Subcutaneous preadipocyte (primary cell): Measurements from ENCODE around the gene RSF1. TPM values are rescaled to one million over a fixed set of nuclear protein-coding genes. Genes with fewer than 3 reads are reported as not detected.

ENCODE experiments used
- small RNA-seq: library from RNA; depleted of rRNA; stranded (forward); fragments of <200 nt; gene quantifications from one replicate; pipeline ENCODE3, GENCODE V24; 2012
- total RNA-seq: library from RNA; depleted of rRNA; stranded (reverse); fragments of >200 nt; gene quantifications from 2 replicates; pipeline ENCODE4 v1.2.3, GENCODE V29; 2012

Gene RSF1, protein sequence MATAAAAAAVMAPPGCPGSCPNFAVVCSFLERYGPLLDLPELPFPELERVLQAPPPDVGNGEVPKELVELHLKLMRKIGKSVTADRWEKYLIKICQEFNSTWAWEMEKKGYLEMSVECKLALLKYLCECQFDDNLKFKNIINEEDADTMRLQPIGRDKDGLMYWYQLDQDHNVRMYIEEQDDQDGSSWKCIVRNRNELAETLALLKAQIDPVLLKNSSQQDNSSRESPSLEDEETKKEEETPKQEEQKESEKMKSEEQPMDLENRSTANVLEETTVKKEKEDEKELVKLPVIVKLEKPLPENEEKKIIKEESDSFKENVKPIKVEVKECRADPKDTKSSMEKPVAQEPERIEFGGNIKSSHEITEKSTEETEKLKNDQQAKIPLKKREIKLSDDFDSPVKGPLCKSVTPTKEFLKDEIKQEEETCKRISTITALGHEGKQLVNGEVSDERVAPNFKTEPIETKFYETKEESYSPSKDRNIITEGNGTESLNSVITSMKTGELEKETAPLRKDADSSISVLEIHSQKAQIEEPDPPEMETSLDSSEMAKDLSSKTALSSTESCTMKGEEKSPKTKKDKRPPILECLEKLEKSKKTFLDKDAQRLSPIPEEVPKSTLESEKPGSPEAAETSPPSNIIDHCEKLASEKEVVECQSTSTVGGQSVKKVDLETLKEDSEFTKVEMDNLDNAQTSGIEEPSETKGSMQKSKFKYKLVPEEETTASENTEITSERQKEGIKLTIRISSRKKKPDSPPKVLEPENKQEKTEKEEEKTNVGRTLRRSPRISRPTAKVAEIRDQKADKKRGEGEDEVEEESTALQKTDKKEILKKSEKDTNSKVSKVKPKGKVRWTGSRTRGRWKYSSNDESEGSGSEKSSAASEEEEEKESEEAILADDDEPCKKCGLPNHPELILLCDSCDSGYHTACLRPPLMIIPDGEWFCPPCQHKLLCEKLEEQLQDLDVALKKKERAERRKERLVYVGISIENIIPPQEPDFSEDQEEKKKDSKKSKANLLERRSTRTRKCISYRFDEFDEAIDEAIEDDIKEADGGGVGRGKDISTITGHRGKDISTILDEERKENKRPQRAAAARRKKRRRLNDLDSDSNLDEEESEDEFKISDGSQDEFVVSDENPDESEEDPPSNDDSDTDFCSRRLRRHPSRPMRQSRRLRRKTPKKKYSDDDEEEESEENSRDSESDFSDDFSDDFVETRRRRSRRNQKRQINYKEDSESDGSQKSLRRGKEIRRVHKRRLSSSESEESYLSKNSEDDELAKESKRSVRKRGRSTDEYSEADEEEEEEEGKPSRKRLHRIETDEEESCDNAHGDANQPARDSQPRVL (N-terminal part only)
- total RNA-seq: 20.9 and 30.7 TPM in 2 replicates

DNA sequence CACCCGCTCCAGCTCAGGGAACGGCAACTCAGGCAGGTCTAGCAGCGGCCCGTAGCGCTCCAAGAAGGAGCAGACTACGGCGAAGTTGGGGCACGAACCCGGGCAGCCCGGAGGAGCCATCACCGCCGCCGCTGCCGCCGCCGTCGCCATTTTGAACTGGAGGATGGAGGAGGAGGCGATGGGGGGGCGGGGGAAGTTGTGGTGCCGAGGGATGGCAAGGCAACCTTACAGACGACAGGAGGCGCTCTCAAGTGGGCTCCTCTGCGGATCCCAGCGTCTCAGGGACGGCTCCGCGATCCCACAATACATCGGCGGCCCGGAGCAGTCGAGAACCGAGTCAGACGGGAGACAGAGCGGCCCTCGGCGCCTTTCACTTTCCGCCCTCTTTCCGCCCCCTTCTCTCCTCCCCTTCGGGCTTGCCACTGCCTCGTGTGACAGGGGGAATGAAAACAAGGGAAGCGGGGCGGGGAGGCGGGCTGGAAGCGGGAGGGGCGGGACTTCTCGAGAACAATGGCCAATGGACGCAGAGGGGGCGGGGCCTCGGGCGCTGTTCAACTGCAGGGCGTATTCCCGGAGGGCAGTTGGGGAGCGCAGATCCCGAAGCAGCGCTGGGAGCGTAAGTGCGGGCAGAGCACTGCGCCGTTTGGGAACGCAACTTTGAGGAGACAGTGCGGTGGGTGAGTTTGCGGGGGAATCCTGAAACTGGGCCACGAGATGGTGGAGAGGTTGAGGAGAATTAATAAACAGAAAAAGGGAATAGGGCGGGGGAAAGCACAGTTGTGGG is at the start of gene RSF1, which contains the start of gene AAMDC:
TSS of gene RSF1 (minus strand) at position 158 of the 784 bp plus-strand sequence. CDS start at position 150, 8 bp downstream.
TSS of gene AAMDC (plus strand) at position 580 of the 784 bp plus-strand sequence. CDS start 21,353 bp downstream, outside the sequence.

DNA sequence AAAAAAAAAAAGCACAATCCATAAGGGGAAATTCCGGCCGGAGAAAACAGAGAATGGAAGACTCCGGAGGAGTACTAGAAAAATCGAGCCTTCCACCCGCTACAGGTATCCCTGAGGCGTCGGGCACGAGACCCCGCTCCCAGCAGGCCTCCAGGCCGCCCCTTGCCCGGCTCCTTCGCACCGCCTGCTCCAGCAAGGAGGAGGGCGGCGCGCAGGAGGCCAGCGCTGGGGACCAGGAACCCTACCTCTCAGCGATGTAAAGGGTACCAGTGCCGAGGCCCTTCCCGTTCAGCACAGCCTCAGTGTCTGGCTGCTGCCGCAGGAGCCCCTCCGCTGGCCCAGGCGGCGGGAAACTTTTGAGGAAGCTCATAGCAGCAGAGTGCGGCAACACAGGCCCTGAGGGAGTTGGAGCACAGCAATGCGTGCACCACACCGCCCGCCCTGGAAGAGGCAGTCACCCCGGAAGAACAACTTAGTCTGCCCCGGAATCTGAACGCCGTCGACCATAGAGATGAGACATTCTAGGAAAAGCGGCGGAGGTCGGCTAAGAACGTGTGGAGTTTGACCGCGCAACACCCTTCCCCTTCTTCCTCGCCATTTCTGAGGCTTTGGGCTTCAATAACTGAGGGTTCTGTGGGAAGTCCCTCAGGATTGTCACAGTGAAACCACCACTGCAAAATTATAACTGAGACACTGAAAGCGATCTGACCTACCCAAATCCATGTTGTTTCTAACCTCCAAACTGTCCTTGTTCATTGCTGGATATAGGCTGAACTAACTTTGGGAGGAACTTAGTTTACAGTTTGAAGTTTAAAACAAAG is 183.0 kb downstream of the RSF1 start, which contains the start of gene CLNS1A:
TSS of gene CLNS1A (minus strand) at position 450 of the 821 bp plus-strand sequence. CDS start at position 370, 80 bp downstream.

Small RNA genes within 50 kb of the gene (small RNA-seq; reads per million reads assigned to genes)
- gene RF00019: not detected

Other genes starting within 250 kb of the RSF1 start
- gene AQP11, start 230.8 kb downstream of the RSF1 start, total RNA-seq: 0.59 and 1.1 TPM in 2 replicates
- 123 and 145 TPM in 2 replicates for gene CLNS1A, start 182.9 kb downstream of the RSF1 start, total RNA-seq
- gene AAMDC, start 422 bp upstream of the RSF1 start, total RNA-seq: 6.8 and 14.3 TPM in 2 replicates
- 31.6 and 36.6 TPM in 2 replicates for gene INTS4, start 173.9 kb upstream of the RSF1 start, total RNA-seq
- 1.5 and 1.8 TPM in 2 replicates for gene KCTD14, start 202.6 kb upstream of the RSF1 start, total RNA-seq
- gene THRSP, start 243.1 kb upstream of the RSF1 start, total RNA-seq: not detected in 2 replicates